ENCODE measurements around the gene ACOT7. TPM values are rescaled to one million over a fixed set of nuclear protein-coding genes. Genes with fewer than 3 reads are reported as not detected.

The ACOT7 gene
- total and polyA plus RNA-seq, 5 donors, result 5.9 to 9.5 (median 7.5) TPM

GRCh38 chr1:6280761-6281451, 112.7 kb downstream of the ACOT7 start:
- no peak overlapping the region for H3K4me3 ChIP-seq (ENCODE audit: low read length)
- DNase-seq, result peak in 2 of 3 donors; percentile 51 to 72
- H3K27ac ChIP-seq (ENCODE audit: low read length), result no peak overlapping the region
- intact Hi-C loops (cut with DNase I), result no loop called here
- 73% methylated on average over 33 of the region's 33 CpGs for WGBS
- no peaks in the 10 kb centered on the region for H3K27me3 ChIP-seq (ENCODE audit: control insufficient read depth, insufficient read depth)
- peak in 1 of 2 donors; percentile 32 for ATAC-seq
- no peaks in the 10 kb centered on the region for H3K9me3 ChIP-seq (ENCODE audit: control insufficient read depth, low read length)
- H3K4me1 ChIP-seq (ENCODE audit: control insufficient read depth, insufficient read depth, low read length), result no peaks in the 10 kb centered on the region

DNA sequence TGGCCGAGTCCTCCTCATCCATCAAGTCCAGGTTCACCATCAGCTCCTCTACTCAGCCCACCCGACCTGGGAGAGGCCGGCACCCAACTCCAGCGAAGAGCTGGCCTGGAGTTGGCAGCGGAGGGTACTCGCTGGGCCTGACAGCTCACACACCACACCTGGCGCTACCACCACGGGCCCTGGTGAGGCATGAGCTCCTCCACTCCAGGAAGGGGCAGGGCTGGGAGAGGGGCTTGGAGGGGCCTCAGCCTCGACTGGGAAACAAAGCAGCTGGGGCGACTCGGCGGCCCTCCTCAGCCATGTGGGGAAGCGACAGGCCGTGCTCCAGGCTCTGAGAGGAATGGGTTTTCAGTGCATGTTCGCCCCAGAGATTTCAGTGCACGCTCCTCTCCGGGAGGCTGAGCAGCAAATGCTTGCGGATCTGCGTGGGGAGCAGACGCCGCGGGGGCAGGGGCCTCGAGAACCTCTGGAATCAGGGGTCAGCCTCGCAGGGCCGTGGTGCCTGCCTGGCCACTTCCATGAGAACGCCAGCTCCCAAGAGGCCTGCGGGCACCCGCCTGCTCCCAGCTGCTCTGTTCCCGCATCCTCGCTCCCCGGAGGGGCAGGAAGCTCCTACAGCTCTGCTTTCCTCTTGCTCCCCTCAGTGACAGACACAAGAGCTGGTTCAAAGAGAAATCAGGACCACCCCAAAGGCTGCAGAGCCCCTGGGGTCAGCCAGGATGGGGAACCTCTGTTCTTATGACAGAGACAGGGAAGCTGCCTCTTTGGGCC, 113.8 kb downstream of the ACOT7 start:
- 96% methylated on average over 31 of the region's 31 CpGs for WGBS
- Histone ChIP-seq H3K9me3 (ENCODE audit: control insufficient read depth, low read length) (no peaks in the 10 kb centered on the region), H3K4me3 (ENCODE audit: low read length) (no peak overlapping the region), H3K4me1 (ENCODE audit: control insufficient read depth, insufficient read depth, low read length) (no peaks in the 10 kb centered on the region), H3K27ac (ENCODE audit: low read length) (no peak overlapping the region), H3K27me3 (ENCODE audit: control insufficient read depth, insufficient read depth) (no peaks in the 10 kb centered on the region)
- ATAC-seq (no peak), DNase-seq (no peak)
- intact Hi-C loops (cut with DNase I), result no loop called here

GRCh38 chr1:6279066-6279465, 114.5 kb downstream of the ACOT7 start:
- intact Hi-C loops (cut with DNase I), result no loop called here
- Histone ChIP-seq H3K27me3 (ENCODE audit: control insufficient read depth, insufficient read depth) (no peaks in the 10 kb centered on the region), H3K4me3 (ENCODE audit: low read length) (no peak overlapping the region), H3K4me1 (ENCODE audit: control insufficient read depth, insufficient read depth, low read length) (no peaks in the 10 kb centered on the region), H3K27ac (ENCODE audit: low read length) (no peak overlapping the region), H3K9me3 (ENCODE audit: control insufficient read depth, low read length) (no peaks in the 10 kb centered on the region)
- 93% methylated on average over 10 of the region's 10 CpGs for WGBS
- DNase-seq (peak in 1 of 3 donors; percentile 40), ATAC-seq (no peak)

DNA sequence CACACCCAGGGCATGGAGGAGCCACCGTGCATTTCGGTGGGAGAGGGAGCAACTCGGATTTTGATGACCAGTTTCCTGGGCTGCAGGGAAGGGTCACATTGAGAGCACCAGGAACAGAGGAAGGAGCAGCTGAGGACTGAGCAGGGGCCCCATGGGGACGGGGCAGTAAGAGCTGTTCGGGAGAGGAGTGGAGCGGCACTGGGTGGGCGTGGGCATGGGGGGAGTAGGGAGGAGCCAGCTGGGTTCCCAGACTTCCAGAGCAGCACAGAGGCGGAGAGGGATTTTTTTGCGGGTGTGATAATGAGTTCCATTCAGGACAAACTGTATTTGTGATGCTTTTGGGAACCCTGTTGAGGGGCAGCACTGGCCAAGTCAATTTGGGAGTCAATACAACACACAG, 115.3 kb downstream of the ACOT7 start:
- WGBS, result 82% methylated on average over 9 of the region's 9 CpGs
- Histone ChIP-seq H3K4me3 (ENCODE audit: low read length) (no peak overlapping the region), H3K27me3 (ENCODE audit: control insufficient read depth, insufficient read depth) (no peaks in the 10 kb centered on the region), H3K9me3 (ENCODE audit: control insufficient read depth, low read length) (no peaks in the 10 kb centered on the region), H3K4me1 (ENCODE audit: control insufficient read depth, insufficient read depth, low read length) (no peaks in the 10 kb centered on the region), H3K27ac (ENCODE audit: low read length) (no peak overlapping the region)
- intact Hi-C loops (cut with DNase I), result no loop called here
- ATAC-seq, result no peak
- no peak for DNase-seq

- Histone ChIP-seq H3K4me1 (ENCODE audit: control insufficient read depth, insufficient read depth, low read length) (no peaks in the 10 kb centered on the region), H3K9me3 (ENCODE audit: control insufficient read depth, low read length) (no peaks in the 10 kb centered on the region), H3K27ac (ENCODE audit: low read length) (no peak overlapping the region), H3K4me3 (ENCODE audit: low read length) (no peak overlapping the region), H3K27me3 (ENCODE audit: control insufficient read depth, insufficient read depth) (no peaks in the 10 kb centered on the region)
- intact Hi-C loops (cut with DNase I), result no loop called here
- 88% methylated on average over 20 of the region's 20 CpGs for WGBS
- DNase-seq, result peak in 1 of 3 donors; percentile 39
- no peak for ATAC-seq
Measured at GRCh38 chr1:6276811-6277555, 116.6 kb downstream of the ACOT7 start.

- intact Hi-C loops (cut with DNase I), result no loop called here
- H3K4me3 ChIP-seq (ENCODE audit: low read length), result no peak overlapping the region
- 34% methylated on average over 35 of the region's 35 CpGs for WGBS
Measured at GRCh38 chr1:6275826-6276782, 117.5 kb downstream of the ACOT7 start.

GRCh38 chr1:6274622-6275139, 118.9 kb downstream of the ACOT7 start:
- no peaks in the 10 kb centered on the region for H3K4me1 ChIP-seq (ENCODE audit: control insufficient read depth, insufficient read depth, low read length)
- no peak overlapping the region for H3K27ac ChIP-seq (ENCODE audit: low read length)
- WGBS, result 97% methylated on average over 16 of the region's 16 CpGs
- ATAC-seq (no peak), DNase-seq (peak in 1 of 3 donors; percentile 22)
- no peak overlapping the region for H3K4me3 ChIP-seq (ENCODE audit: low read length)
- no peaks in the 10 kb centered on the region for H3K27me3 ChIP-seq (ENCODE audit: control insufficient read depth, insufficient read depth)
- no peaks in the 10 kb centered on the region for H3K9me3 ChIP-seq (ENCODE audit: control insufficient read depth, low read length)
- intact Hi-C loops (cut with DNase I), result no loop called here

More at GRCh38 chr1:6275826-6276782, 117.5 kb downstream of the ACOT7 start:
- peak overlapping the region; percentile 61 for H3K27ac ChIP-seq (ENCODE audit: low read length)
- ATAC-seq (peak; percentile 73 to 77), DNase-seq (peak; percentile 65 to 83 (median 82))
- H3K9me3 ChIP-seq (ENCODE audit: control insufficient read depth, low read length), result no peaks in the 10 kb centered on the region
- no peaks in the 10 kb centered on the region for H3K4me1 ChIP-seq (ENCODE audit: control insufficient read depth, insufficient read depth, low read length)
- no peaks in the 10 kb centered on the region for H3K27me3 ChIP-seq (ENCODE audit: control insufficient read depth, insufficient read depth)

GRCh38 chr1:6274102-6274501, 119.5 kb downstream of the ACOT7 start:
- H3K4me3 ChIP-seq (ENCODE audit: low read length), result no peak overlapping the region
- WGBS, result 97% methylated on average over 11 of the region's 11 CpGs
- peak in 1 of 3 donors; percentile 44 for DNase-seq

GRCh38 chr1:6273380-6273891, 120.1 kb downstream of the ACOT7 start:
- Histone ChIP-seq H3K4me1 (ENCODE audit: control insufficient read depth, insufficient read depth, low read length) (no peaks in the 10 kb centered on the region), H3K27ac (ENCODE audit: low read length) (no peak overlapping the region), H3K9me3 (ENCODE audit: control insufficient read depth, low read length) (no peaks in the 10 kb centered on the region), H3K27me3 (ENCODE audit: control insufficient read depth, insufficient read depth) (no peaks in the 10 kb centered on the region), H3K4me3 (ENCODE audit: low read length) (no peak overlapping the region)
- DNase-seq, result peak in 1 of 3 donors; percentile 20
- no peak for ATAC-seq
- WGBS, result 89% methylated on average over 19 of the region's 19 CpGs
- intact Hi-C loops (cut with DNase I), result no loop called here

More at GRCh38 chr1:6274102-6274501, 119.5 kb downstream of the ACOT7 start:
- ATAC-seq, result no peak
- intact Hi-C loops (cut with DNase I), result no loop called here
- no peaks in the 10 kb centered on the region for H3K4me1 ChIP-seq (ENCODE audit: control insufficient read depth, insufficient read depth, low read length)
- no peaks in the 10 kb centered on the region for H3K9me3 ChIP-seq (ENCODE audit: control insufficient read depth, low read length)
- no peak overlapping the region for H3K27ac ChIP-seq (ENCODE audit: low read length)
- H3K27me3 ChIP-seq (ENCODE audit: control insufficient read depth, insufficient read depth), result no peaks in the 10 kb centered on the region

DNA sequence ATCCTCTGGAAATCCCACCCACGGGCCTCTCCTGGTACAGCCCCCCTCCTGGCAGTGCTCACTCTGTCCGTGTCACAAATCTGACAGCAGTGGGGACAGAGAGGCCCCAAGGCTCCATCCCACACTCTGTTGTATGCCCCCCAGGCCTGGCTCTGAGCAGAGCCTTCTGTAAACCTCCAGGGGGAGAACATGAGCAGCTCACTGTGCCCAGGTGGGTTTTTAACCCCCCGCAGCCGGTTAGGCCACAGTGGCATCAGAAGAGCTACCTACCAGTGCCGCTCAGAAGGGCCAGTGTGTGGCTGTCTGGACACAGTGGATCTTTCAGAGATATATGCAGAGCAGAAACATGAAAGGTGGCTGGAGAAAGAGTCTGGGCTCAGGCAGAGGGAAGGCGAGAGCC, 120.7 kb downstream of the ACOT7 start:
- ATAC-seq (no peak), DNase-seq (no peak)
- WGBS, result 82% methylated on average over 6 of the region's 6 CpGs
- H3K9me3 ChIP-seq (ENCODE audit: control insufficient read depth, low read length), result no peaks in the 10 kb centered on the region
- no peak overlapping the region for H3K4me3 ChIP-seq (ENCODE audit: low read length)
- no peak overlapping the region for H3K27ac ChIP-seq (ENCODE audit: low read length)
- intact Hi-C loops (cut with DNase I), result no loop called here
- no peaks in the 10 kb centered on the region for H3K4me1 ChIP-seq (ENCODE audit: control insufficient read depth, insufficient read depth, low read length)
- H3K27me3 ChIP-seq (ENCODE audit: control insufficient read depth, insufficient read depth), result no peaks in the 10 kb centered on the region

Data from right cardiac atrium (tissue), 5 donors.